ENCODE measurements around the gene R3HDM2.

The R3HDM2 gene

DNA sequence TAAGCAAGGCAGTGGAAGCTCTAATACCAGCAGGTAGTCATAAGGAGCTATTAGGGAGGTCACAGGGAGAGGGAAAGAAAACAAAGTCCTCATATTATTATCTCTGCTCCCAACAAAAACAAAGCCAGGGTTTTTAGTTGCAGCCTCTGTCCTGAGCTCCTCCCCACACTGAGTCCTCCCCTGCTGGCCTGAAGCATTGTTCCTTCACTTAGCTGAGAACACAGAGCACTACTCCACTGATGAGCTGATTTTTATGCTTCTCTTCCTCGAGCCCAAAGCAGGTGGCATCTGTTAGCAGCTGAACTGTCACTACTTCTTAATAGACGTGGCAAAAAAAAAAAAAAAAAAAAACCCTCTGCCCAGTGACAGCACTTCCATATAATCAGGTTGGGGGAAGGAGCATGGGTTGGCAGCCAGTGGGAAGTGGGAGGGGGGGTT lies 169.4 kb downstream of the R3HDM2 start:
- no peak for DNase-seq

DNA sequence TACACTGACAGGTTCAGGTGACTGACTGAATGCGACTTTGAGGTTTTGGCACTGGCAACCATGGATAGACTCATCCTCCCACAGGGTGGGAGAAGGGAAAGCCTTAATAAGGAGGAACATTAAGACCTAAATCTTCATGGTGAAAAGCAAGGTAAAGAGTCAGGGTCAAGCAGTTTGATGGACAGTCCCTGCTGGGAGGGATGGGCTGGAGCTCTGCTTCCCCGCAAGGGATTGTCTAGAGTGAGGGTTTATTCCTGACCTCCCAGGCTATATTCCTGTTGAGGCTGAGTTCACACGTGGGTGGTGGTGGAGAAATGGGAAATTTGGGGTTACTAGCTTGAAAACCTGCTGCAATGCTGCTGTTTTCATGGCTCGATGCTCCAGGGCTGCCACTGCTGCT lies 170.5 kb downstream of the R3HDM2 start:
- DNase-seq, result no peak

DNA sequence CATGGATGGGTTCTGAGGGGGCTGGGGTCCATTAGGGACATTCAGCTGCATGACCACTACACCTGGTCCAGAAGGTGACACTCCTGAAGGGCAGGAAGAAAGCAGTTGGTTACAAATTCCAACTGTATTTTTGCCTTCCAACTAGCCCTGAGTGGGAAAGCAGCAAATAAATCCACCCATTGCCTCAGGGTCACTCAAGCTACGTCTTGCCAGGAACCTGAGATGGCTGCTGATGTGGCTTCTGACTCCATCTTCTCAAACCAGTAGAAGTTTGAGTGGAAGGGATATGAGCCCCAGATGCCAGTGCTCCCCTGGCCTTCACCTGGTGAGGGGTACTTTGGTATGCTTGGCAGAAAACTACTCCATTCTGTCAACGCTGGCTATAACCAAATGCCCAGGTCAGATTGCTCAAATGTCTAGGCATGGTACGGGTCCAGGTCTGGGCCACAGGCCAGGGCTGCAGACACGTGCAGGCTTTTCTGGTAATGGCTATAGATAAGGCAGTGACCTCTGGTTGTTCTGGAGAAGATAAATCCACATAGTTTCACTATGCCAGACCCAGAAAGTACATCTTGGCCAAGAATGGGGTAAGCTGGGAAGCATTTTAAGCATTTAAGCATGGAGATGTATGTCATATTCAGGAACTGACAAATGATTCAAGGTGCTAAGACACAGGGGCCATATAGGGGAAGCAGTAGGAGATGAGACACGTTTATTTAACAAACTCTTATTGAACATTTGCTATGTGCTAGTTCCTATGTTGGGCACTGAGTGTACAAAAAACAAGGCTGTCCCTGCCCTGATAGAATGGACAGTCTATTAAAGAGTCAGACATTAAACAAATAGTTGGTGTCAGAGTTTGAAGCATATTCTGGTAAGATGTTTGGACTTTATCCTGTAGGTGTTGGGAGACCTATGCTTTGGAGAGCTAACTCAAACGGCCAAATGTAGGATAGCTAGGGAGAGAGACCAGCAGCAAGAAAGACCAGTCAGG lies 171.6 kb downstream of the R3HDM2 start:
- no peak for DNase-seq

DNA sequence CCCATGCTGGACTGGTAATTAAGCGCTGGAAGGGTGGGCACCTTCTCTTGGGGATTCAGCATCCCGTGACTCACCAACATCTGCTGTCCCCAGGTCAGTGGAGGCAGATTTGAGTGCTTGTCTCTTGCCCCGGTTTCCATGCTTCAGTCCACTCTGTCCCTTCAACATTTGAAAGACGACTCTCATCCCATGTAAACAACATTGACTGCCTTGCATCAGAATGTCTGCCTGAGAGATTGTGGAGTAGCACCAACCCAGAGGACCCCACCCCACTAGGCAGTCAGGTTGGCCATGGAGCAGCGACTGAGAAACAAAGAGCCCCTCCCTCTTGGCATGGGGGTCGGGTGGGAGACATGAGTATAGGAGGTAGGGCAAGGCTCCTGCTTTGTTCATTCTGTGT lies 174.9 kb downstream of the R3HDM2 start:
- no peak for DNase-seq

GRCh38 chr12:57254506-57255280 lies 176.2 kb downstream of the R3HDM2 start:
- DNase-seq, result no peak

GRCh38 chr12:57250956-57251355 lies 179.9 kb downstream of the R3HDM2 start, which contains the start of gene STAC3:
Gene STAC3 (minus strand): TSS chr12:57251187. CDS start chr12:57249636, 1,551 bp downstream.
- no peak for DNase-seq

GRCh38 chr12:57250541-57250940 lies 180.3 kb downstream of the R3HDM2 start:
- DNase-seq, result no peak

DNA sequence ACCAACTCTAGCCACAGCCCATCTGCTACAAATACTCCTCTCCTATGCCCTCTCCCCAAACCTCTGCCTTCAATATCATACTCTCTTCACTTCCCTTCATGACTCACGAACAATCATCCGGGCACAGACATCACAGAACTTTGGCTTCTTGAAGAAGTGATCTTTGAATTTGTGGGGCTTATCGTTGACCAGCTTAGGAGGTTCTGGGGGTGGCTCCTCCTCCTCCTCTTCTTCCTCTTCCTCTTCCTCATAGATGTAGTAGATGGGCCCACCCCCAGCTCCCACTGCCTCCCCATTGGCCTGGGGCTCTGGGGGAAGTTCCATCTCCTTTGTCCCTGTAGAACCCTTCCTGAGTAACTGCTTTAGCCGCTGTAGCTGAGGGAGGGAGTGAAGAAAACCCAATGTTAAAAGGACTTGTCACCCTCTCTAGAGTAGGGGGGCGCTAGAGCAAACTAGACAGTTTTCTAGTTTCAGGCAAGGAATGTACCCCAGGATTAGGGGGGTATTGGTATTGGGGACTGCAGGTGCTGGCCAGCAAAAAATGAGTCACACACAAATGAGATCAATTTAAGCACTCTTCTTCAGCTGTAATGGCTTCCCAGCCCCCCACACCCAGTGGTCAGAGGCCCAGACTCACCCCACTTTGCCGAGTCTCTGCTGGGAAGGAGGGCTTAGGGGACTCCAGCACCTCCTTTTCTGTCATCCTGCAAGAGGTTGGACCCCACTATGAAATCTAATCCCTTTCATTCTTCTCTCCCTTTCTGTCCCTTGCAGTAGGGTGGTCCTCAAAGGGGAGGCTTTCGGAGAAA lies 181.7 kb downstream of the R3HDM2 start:
- DNase-seq, result no peak

- DNase-seq, result no peak
These were observed 183.8 kb downstream of the R3HDM2 start for GRCh38 chr12:57247041-57247440.

GRCh38 chr12:57244312-57244696 lies 186.5 kb downstream of the R3HDM2 start:
- DNase-seq, result no peak

GRCh38 chr12:57243521-57244311 lies 187.1 kb downstream of the R3HDM2 start:
- peak; percentile 71 to 83 for DNase-seq

DNA sequence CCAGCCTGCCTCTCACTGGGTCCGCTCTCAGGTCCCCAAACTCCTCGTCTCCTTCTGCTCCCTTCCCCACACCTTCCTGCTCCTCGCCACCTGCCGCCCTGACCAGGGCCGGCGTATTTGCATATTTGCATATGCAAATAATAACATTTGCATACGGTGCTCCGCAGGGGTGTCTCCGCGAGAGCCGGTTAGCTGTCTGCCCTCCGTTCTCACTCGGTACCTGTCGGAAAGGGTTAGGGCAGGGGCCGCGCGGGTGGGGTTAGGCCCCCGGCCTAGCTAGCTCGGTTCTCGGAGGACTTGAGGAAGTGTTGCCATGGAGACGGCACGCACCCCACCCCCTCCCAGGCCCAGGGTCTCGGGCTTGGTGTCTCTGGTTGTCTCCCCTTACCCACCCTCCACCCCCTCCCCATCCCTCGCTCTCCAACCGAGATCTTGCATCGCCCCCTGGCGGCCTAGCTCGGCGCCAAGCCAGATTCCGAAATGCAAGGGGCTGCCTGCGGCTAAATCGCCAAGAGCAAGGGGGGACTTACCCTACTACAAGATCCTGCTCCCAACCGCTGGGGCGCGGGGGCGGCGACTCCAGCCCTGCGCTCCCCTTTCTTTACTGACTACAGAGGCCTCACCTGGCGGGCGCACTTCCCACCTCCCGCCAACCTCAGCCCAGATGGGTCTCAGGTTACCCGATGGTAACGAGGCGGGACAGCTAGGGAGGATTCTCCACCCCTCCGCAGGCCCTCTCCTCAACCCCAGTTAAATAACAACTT lies 188.0 kb downstream of the R3HDM2 start:
- DNase-seq, result peak; percentile 47 to 71

DNA sequence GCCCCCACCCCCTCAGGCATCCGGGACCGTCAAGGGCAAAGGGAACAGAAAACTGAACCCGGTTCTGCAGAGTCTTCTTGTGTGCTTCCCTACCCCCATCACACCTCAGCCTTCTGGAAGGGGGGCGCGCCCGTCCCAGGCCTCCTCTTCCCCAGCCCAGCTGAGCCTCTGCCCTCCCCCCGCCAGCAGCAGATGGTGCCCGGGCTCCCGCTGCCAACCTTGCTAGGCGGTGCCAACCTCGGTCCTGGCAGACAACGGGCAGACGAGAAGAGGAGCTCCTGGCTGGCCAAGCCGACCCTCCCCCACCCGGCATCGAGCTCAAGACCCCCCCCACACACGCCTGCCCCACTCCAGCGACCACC lies 188.5 kb downstream of the R3HDM2 start:
- DNase-seq, result no peak

- no peak for DNase-seq
These were observed 189.2 kb downstream of the R3HDM2 start for GRCh38 chr12:57241402-57242310.

DNA sequence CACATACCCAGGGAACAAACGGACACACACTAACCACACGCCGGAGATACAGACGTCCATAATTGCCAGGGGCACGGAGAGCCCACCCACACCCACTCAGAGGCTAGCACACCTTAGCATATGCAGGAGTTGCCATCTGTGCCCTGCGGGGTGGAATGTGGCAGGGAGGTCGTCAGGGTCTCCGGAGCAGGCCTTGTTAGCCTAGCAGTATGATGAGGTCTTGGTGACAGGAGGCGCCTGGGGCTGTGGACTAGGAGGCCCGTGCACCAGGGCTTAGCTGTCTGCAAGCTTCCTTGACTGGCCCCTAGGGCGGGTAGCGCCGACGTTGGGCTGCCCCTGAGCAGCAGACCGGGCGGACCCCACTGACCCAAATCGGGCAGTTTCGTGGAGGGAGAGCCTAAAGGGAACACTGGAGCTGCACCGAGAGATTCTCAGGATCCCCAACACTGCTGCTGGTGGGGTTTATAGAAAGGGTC lies 189.9 kb downstream of the R3HDM2 start:
- DNase-seq, result no peak

DNA sequence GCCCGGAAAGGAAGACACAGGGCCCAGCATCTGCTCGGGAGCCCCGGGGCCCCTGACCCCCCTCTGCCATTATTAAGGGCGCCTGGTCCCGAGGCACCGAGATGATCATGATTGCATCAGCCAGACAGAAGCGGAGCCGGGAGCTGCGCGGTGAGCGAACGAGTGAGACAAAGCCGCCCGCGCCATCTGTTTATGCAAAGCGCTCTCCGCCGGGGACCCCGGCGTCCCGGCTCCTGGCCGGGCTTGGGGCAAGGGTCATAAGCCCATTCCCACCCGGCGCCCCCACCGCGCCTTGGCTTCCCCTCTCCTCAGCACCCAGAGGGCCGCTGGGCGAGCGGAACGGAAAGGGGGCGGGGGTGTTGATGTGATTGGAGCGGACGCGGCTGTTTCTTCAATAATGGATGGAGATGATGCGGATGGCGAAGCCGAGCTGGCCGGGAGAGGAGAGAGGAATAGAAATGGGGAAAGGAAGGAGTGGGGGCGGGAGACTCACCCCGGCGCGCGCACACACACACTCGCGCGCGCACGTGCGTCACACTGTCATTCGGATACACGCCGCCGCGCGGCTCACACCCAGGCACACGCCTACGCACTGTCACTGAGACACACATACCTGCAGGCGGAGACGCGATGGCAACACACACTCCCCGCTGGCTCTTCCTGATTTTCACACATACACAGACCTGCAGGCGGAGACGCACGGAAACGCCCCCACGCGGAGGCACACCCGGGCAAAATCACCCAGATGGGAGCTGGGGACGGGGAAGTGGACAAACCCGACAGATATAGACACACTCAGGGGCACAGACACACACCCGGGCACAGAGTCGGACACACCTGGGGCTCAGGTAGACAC lies 190.5 kb downstream of the R3HDM2 start:
- peak; percentile 72 to 89 for DNase-seq

DNA sequence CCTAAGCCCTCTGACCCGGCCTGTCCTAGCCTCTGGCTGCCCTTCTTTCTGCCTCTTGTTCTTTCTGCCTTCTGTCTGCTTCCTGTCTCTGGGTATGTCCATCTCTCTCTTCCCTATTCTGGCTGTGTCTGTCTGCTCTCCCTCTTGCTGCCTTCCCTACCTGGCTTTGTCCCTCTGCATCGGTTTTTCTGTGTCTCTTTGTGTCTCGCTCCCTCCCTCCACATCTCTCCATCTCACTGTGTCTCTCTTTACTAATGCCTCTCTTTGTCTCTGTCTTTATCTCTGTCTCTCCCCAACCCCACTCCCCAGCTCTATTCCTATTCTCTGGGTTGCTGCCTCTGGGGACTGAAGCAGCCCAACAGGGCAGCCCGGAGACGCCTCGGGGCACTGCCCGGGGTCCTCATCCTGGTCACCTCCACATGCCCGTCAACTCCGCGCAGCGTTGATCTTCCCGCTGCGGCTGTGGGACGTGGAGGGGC lies 191.2 kb downstream of the R3HDM2 start:
- no peak for DNase-seq

DNA sequence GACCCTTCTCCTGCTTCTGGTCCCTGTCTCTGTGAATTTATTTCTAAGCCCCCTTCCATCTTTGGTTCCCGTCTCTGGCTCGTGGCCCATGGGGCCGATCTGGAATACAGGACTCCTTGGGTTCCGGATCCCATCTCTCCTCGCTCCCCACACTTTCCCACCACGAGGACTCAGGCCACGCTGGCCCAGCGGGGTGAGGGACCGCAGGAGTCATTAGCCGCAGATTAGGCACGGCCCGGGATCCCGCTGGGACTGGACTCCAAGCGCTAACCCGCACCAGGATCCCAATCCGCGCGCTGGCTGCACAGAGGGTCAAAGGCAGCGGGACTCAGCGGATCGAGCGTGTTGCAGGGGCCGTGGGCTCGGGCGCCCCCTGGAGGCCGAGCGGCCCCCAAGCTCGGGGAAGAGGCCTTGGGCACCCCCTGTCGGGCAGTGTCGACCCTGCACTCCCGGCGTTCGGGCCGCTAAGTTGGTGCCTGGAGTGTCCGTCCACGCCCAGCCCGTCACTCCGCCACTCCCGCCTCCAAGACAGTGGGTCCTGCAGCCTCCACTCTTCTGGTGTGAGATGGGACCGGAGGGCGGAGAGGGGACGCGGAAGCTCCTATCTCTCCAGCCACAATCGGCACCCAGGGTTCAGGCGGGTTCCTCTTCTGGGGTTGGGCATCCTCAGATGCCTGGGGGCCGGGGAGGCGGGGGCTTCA lies 191.8 kb downstream of the R3HDM2 start:
- peak; percentile 76 to 88 for DNase-seq

Measured in stimulated activated CD4-positive, alpha-beta T cell treated with anti-CD3 and anti-CD28 coated beads, Interleukin-4, amount 100 ng/mL, for 4 hours (primary cell).